Breast epithelium (tissue), 3 donors: ENCODE data around the gene SPATA6L.

Source experiments
- POLR2A ChIP-seq: fragments of 450-650 bp; IDR thresholded peaks from one replicate; pipeline ENCODE4 v1.6.1; 2016; ENCODE audit warnings: antibody characterized with exemption, mild to moderate bottlenecking, moderate library complexity
- POLR2AphosphoS5 ChIP-seq, 3 donors: sonication (generic); formaldehyde crosslinking; IDR thresholded peaks; one replicate each; pipeline ENCODE4 v1.6.1; 2017; ENCODE audit warnings: antibody characterized with exemption in 3 of 3
- TF ChIP-seq, protein P1 (sequence below), 3 donors: fragments of 450-650 bp; IDR thresholded peaks; one replicate each; pipeline ENCODE4 v1.5.1; 2016 to 2017; ENCODE audit warnings: antibody characterized with exemption in 3 of 3, mild to moderate bottlenecking in 3 of 3, moderate library complexity in 3 of 3

GRCh38 chr9:4663956-4664355, 2.3 kb downstream of the SPATA6L start:
- no peak for TF ChIP-seq POLR2A
- TF ChIP-seq, protein P1, sequence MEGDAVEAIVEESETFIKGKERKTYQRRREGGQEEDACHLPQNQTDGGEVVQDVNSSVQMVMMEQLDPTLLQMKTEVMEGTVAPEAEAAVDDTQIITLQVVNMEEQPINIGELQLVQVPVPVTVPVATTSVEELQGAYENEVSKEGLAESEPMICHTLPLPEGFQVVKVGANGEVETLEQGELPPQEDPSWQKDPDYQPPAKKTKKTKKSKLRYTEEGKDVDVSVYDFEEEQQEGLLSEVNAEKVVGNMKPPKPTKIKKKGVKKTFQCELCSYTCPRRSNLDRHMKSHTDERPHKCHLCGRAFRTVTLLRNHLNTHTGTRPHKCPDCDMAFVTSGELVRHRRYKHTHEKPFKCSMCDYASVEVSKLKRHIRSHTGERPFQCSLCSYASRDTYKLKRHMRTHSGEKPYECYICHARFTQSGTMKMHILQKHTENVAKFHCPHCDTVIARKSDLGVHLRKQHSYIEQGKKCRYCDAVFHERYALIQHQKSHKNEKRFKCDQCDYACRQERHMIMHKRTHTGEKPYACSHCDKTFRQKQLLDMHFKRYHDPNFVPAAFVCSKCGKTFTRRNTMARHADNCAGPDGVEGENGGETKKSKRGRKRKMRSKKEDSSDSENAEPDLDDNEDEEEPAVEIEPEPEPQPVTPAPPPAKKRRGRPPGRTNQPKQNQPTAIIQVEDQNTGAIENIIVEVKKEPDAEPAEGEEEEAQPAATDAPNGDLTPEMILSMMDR (IDR thresholded peaks at IDR 0.05) = no peak
- no peak for TF ChIP-seq POLR2AphosphoS5 (IDR thresholded peaks at IDR 0.05)
